Thyroid gland (tissue), 4 donors: ENCODE measurements around the gene TBCCD1. TPM values are rescaled to one million over a fixed set of nuclear protein-coding genes. Genes with fewer than 3 reads are reported as not detected.
A peak's percentile ranks its signal among the peaks of the same experiment; 100 is the strongest.

Experiments used
- DNase-seq, 2 donors: peaks; one replicate each; pipeline ENCODE4 v3.0.0-alpha.2; 2019
- H3K27ac ChIP-seq, 3 donors: fragments of 200-600 bp; sonication (generic); 1 replicate in 2 of 3; 2 replicates in 1 of 3; pipeline ENCODE4 v1.5.1; 2016 to 2019; ENCODE audit warnings: mild to moderate bottlenecking in 1 of 3, moderate library complexity in 1 of 3
- H3K27me3 ChIP-seq: fragments of 200-600 bp; sonication (generic); one replicate; pipeline ENCODE4 v1.5.1; 2019
- H3K36me3 ChIP-seq, 2 donors: fragments of 200-600 bp; sonication (generic); one replicate each; pipeline ENCODE4 v1.5.1; 2016 to 2019
- H3K4me1 ChIP-seq, 2 donors: fragments of 200-600 bp; sonication (generic); one replicate each; pipeline ENCODE4 v1.5.1; 2017 to 2019
- H3K4me3 ChIP-seq, 3 donors: fragments of 200-600 bp; sonication (generic); replicated peaks in 1 of 3; 1 replicate in 2 of 3; 2 replicates in 1 of 3; pipeline ENCODE4 v1.5.1; 2016; ENCODE audit warnings: mild to moderate bottlenecking in 1 of 3
- H3K9me3 ChIP-seq: fragments of 200-600 bp; sonication (generic); one replicate; pipeline ENCODE4 v1.5.1; 2017
- CTCF ChIP-seq, 6 experiments: fragments of 200-600 bp in 3 of 6; fragments of 450-650 bp in 3 of 6; sonication (generic) in 3 of 6; IDR thresholded peaks; one replicate each; pipeline ENCODE4 v1.5.1; 2016 to 2019; ENCODE audit warnings: antibody characterized with exemption in 6 of 6, mild to moderate bottlenecking in 2 of 6, inconsistent platforms in 1 of 6, moderate library complexity in 1 of 6
- POLR2A ChIP-seq, 2 donors: fragments of 450-650 bp; IDR thresholded peaks; one replicate each; pipeline ENCODE4 v1.6.1; 2017; ENCODE audit warnings: antibody characterized with exemption in 2 of 2, mild to moderate bottlenecking in 2 of 2, moderate library complexity in 1 of 2
- WGBS, 2 donors: methylation state at CpG; one replicate each; pipeline ENCODE4 v1.1.5; 2017; 5-methylcytosine and 5-hydroxymethylcytosine counted together
- intact Hi-C: fragments of 100-400 bp; cut with DNase I; formaldehyde crosslinking; loops from one replicate; pipeline ENCODE4 v1.15.1; 2023
- total RNA-seq, 4 donors: library from RNA; depleted of rRNA; stranded (reverse); fragments of >200 nt; gene quantifications; one replicate each; pipeline ENCODE4 v1.2.3, GENCODE V29; 2016

TBCCD1 gene
- total RNA-seq, 4 donors from 2014 or later = 20.8 to 24.3 (median 21.6) TPM

DNA sequence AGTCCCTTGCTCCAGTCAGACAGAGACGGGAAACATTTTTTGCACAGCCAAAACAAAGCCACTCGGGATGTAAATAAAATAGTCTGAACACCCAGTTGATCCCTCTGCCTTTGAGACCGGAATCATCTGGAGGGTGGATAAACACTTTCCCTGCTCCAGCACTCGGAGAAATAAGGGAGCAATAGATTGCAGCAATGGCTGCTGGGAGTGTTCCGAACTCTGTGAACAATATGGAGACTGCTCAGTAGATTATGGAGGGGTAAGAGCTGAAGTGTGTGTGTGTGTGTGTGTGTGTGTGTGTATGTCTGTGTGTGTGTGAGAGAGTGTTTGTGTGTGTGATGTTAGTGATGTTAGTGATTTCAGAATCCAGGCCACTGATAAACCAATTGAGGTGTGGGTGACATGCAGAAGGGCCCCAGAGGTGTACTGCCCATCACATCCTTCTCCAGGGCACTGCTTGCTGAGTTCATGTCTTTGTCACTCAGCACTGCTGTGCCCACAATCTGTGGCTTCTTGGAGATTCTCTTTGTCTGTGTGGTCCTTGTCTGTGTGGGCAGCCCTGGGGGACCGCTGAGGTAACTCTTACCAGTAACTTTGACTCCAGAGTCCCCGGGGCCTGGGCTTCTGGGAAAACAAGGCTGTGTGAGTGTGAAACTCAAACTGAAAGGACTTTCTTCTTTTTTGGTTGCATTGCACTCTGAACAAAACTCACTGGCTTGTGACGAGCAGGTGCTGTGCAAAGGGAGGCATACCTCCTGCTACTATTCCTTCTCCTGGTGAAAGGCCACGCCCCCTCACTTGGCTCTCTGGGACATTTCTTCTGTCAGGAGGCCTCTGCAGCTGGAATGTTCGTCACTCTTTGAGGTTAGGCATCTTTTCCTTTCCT lies 45.9 kb downstream of the TBCCD1 start:
- intact Hi-C loops = loop anchor here (5.0 kb wide), 1 partner anchor 244 kb away; no protein-coding TSS in a partner anchor
- Histone ChIP-seq H3K27me3 (no peaks in the 10 kb centered on the region), H3K9me3 (no peaks in the 10 kb centered on the region), H3K27ac (no peak overlapping the region), H3K36me3 (no peaks in the 10 kb centered on the region), H3K4me3 (no peak overlapping the region), H3K4me1 (peaks cover 0 to 4% of the 10 kb centered on the region in 2 donors)
- DNase-seq = peak; percentile 82 to 85
- WGBS, 2 donors = 54 to 59% methylated on average over 10 of the region's 10 CpGs
- TF ChIP-seq POLR2A (IDR thresholded peaks at IDR 0.05) = no peak
- no peak for TF ChIP-seq CTCF (IDR thresholded peaks at IDR 0.05)

- intact Hi-C loops = loop anchor here (5.0 kb wide), 1 partner anchor 243 kb away; no protein-coding TSS in a partner anchor
- Histone ChIP-seq H3K4me1 (peaks cover 0 to 4% of the 10 kb centered on the region in 2 donors), H3K4me3 (no peak overlapping the region), H3K36me3 (no peaks in the 10 kb centered on the region), H3K9me3 (no peaks in the 10 kb centered on the region), H3K27ac (no peak overlapping the region), H3K27me3 (no peaks in the 10 kb centered on the region)
- no peak for DNase-seq
- TF ChIP-seq POLR2A (IDR thresholded peaks at IDR 0.05) (no peak), CTCF (IDR thresholded peaks at IDR 0.05) (no peak)
- WGBS, 2 donors = 71 to 86% methylated on average over 5 of the region's 5 CpGs
Measured at GRCh38 chr3:186520431-186520830, 46.7 kb downstream of the TBCCD1 start.

- Histone ChIP-seq H3K4me3 (no peak overlapping the region), H3K27ac (no peak overlapping the region), H3K36me3 (no peaks in the 10 kb centered on the region), H3K9me3 (no peaks in the 10 kb centered on the region), H3K27me3 (no peaks in the 10 kb centered on the region), H3K4me1 (peaks cover 0 to 4% of the 10 kb centered on the region in 2 donors)
- TF ChIP-seq CTCF (IDR thresholded peaks at IDR 0.05) (no peak), POLR2A (IDR thresholded peaks at IDR 0.05) (no peak)
- 73 to 75% methylated on average over 6 of the region's 6 CpGs for WGBS, 2 donors
- intact Hi-C loops = no loop called here
- no peak for DNase-seq
Measured at GRCh38 chr3:186519021-186519658, 48.0 kb downstream of the TBCCD1 start.

- intact Hi-C loops = no loop called here
- Histone ChIP-seq H3K27ac (no peak overlapping the region), H3K9me3 (no peaks in the 10 kb centered on the region), H3K4me3 (no peak overlapping the region), H3K36me3 (no peaks in the 10 kb centered on the region), H3K27me3 (no peaks in the 10 kb centered on the region), H3K4me1 (peaks cover 0 to 4% of the 10 kb centered on the region in 2 donors)
- TF ChIP-seq POLR2A (IDR thresholded peaks at IDR 0.05) (no peak), CTCF (IDR thresholded peaks at IDR 0.05) (no peak)
- 87 to 96% methylated on average over 4 of the region's 4 CpGs for WGBS, 2 donors
- no peak for DNase-seq
Measured at GRCh38 chr3:186517218-186517617, 49.9 kb downstream of the TBCCD1 start.

DNA sequence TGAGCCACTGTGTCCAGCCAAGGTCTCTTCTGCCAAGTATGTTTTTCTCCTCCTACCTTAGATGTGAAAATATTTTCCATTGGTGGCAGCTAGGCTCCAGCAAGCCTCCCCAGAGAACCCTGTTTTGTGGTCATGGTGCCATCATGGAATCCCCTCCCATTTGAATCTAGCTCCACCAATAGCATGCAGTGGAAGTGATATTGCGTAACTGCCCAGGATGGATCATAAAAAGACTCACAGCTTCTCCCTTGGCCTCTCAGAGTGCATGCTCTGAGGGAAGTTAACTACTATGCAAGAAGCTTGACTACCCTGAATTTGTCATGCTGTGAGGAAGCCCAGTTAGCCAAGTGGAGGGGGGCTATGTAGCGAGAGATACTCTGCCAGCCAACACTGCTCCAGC lies 50.5 kb downstream of the TBCCD1 start:
- no peak for DNase-seq
- Histone ChIP-seq H3K4me3 (no peak overlapping the region), H3K36me3 (no peaks in the 10 kb centered on the region), H3K9me3 (no peaks in the 10 kb centered on the region), H3K27me3 (no peaks in the 10 kb centered on the region), H3K4me1 (peaks cover 0 to under 1% of the 10 kb centered on the region in 2 donors), H3K27ac (no peak overlapping the region)
- TF ChIP-seq CTCF (IDR thresholded peaks at IDR 0.05) (no peak), POLR2A (IDR thresholded peaks at IDR 0.05) (no peak)
- intact Hi-C loops = no loop called here
- 94 to 100% methylated on average over 2 of the region's 2 CpGs for WGBS, 2 donors
